Stomach (tissue), 9 donors: ENCODE results near the gene RAI14. TPM values are rescaled to one million over a fixed set of nuclear protein-coding genes. Genes with fewer than 3 reads are reported as not detected.

Experiments used
- DNase-seq, 2 donors: peaks; one replicate each; pipeline versions ENCODE4 v3.0.0 to v3.0.0-alpha.2; 2013 to 2019
- H3K27ac ChIP-seq, 5 donors: fragments of 200-600 bp in 4 of 5; sonication (generic) in 4 of 5; one replicate each; pipeline ENCODE4 v1.5.1; 2013 to 2019; ENCODE audit warnings: mild to moderate bottlenecking in 1 of 5, moderate library complexity in 1 of 5
- H3K27me3 ChIP-seq, 3 donors: fragments of 200-600 bp; sonication (generic); one replicate each; pipeline ENCODE4 v1.5.1; 2017 to 2019; ENCODE audit warnings: mixed run types in 1 of 3
- H3K36me3 ChIP-seq, 4 donors: fragments of 200-600 bp; sonication (generic); 1 replicate in 3 of 4; 2 replicates in 1 of 4; pipeline ENCODE4 v1.5.1; 2016 to 2019
- H3K4me1 ChIP-seq, 4 donors: fragments of 200-600 bp; sonication (generic); one replicate each; pipeline ENCODE4 v1.5.1; 2016 to 2019
- H3K4me3 ChIP-seq, 4 donors: fragments of 200-600 bp; sonication (generic) in 3 of 4; one replicate each; pipeline ENCODE4 v1.5.1; 2016 to 2019; ENCODE audit warnings: mild to moderate bottlenecking in 1 of 4
- H3K9me3 ChIP-seq, 4 donors: fragments of 200-600 bp; sonication (generic); one replicate each; pipeline ENCODE4 v1.5.1; 2016 to 2019
- EP300 ChIP-seq: sonication (generic); formaldehyde crosslinking; IDR thresholded peaks from one replicate; pipeline ENCODE4 v1.6.1; 2017; ENCODE audit warnings: antibody characterized with exemption
- POLR2A ChIP-seq, 4 donors: fragments of 450-650 bp; IDR thresholded peaks; one replicate each; pipeline ENCODE4 v1.6.1; 2016; ENCODE audit warnings: antibody characterized with exemption in 4 of 4, control low read depth in 2 of 4, mild to moderate bottlenecking in 1 of 4, moderate library complexity in 1 of 4
- POLR2AphosphoS5 ChIP-seq, 3 donors: sonication (generic); formaldehyde crosslinking; IDR thresholded peaks; one replicate each; pipeline ENCODE4 v1.6.1; 2016; ENCODE audit warnings: antibody characterized with exemption in 3 of 3
- WGBS, 5 donors: extraction: QIAGEN DNeasy Blood & Tissue Kit in 3 of 5; methylation state at CpG; one replicate each; pipeline versions ENCODE4 v1.1.5 to v1.1.7; 2013 to 2018; 5-methylcytosine and 5-hydroxymethylcytosine counted together
- intact Hi-C: fragments of 100-400 bp; cut with DNase I; formaldehyde crosslinking; loops from one replicate; pipeline ENCODE4 v1.15.1; 2023; ENCODE audit warnings: low total_unique reads
- polyA plus RNA-seq, 3 donors: library from polyadenylated mRNA; stranded (reverse); fragments of 200-250 nt; gene quantifications; one replicate each; pipeline ENCODE4 v1.2.3, GENCODE V29; 2013
- total RNA-seq, 5 donors: library from RNA; depleted of rRNA; stranded (reverse); fragments of >200 nt; gene quantifications; one replicate each; pipeline versions ENCODE4 v1.1.0 to v1.2.3, GENCODE V29; 2014 to 2016
- TF ChIP-seq, protein P1 (sequence below), 7 experiments: fragments of 450-650 bp in 4 of 7; fragments of 200-600 bp in 3 of 7; sonication (generic) in 3 of 7; IDR thresholded peaks; one replicate each; pipeline ENCODE4 v1.5.1; 2016 to 2019; ENCODE audit warnings: antibody characterized with exemption in 7 of 7, control low read depth in 2 of 7, mild to moderate bottlenecking in 1 of 7
- donor health status: healthy with polysubstance abuse.
- donor health status: Bipolar disorder and iron deficiency.
- donor health status: healthy.

Gene RAI14
- total and polyA plus RNA-seq, 8 donors = 5.1 to 62.4 (median 24.1) TPM

DNA sequence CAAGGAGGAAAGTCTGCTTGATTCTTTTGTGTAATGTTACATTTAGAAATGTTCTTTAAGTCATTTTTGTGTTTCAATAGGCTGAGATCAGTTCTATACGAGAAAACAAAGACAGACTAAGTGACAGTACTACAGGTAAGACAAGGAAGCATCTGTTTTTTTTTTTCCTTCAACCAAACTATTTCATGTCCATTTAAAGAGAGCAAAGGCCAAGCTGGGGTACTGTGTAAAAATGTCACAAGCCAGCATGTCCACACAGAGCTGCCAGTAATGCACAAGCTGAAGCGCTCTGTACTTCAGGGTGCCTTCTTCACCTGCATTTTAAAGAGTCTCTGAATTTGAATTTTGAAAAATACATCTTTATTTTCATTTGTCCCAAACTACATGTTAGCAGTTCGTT lies 162.6 kb downstream of the RAI14 start:
- Histone ChIP-seq H3K36me3 (peaks cover 5 to 69% (median 49%) of the 10 kb centered on the region in 4 donors), H3K27me3 (no peaks in the 10 kb centered on the region), H3K4me3 (no peak overlapping the region), H3K27ac (no peak overlapping the region), H3K4me1 (no peaks in the 10 kb centered on the region), H3K9me3 (no peaks in the 10 kb centered on the region)
- WGBS, 5 donors = 81 to 93% (median 91%) methylated on average over 3 of the region's 3 CpGs
- TF ChIP-seq, protein P1, sequence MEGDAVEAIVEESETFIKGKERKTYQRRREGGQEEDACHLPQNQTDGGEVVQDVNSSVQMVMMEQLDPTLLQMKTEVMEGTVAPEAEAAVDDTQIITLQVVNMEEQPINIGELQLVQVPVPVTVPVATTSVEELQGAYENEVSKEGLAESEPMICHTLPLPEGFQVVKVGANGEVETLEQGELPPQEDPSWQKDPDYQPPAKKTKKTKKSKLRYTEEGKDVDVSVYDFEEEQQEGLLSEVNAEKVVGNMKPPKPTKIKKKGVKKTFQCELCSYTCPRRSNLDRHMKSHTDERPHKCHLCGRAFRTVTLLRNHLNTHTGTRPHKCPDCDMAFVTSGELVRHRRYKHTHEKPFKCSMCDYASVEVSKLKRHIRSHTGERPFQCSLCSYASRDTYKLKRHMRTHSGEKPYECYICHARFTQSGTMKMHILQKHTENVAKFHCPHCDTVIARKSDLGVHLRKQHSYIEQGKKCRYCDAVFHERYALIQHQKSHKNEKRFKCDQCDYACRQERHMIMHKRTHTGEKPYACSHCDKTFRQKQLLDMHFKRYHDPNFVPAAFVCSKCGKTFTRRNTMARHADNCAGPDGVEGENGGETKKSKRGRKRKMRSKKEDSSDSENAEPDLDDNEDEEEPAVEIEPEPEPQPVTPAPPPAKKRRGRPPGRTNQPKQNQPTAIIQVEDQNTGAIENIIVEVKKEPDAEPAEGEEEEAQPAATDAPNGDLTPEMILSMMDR (IDR thresholded peaks at IDR 0.05) = no peak
- intact Hi-C loops = no loop called here
- no peak for DNase-seq

- H3K36me3 ChIP-seq = peaks cover 8 to 75% (median 51%) of the 10 kb centered on the region in 4 donors
- WGBS, 5 donors = 88 to 95% (median 93%) methylated on average over 1 of the region's 1 CpG
- intact Hi-C loops = loop anchor here (10.0 kb wide), 1 partner anchor 1346 kb away; no protein-coding TSS in a partner anchor
- no peak overlapping the region for H3K27ac ChIP-seq
- no peaks in the 10 kb centered on the region for H3K4me1 ChIP-seq
- no peak for DNase-seq
- H3K4me3 ChIP-seq = no peak overlapping the region
- TF ChIP-seq POLR2AphosphoS5 (IDR thresholded peaks at IDR 0.05) (no peak), EP300 (no peak), POLR2A (IDR thresholded peaks at IDR 0.05) (no peak)
- TF ChIP-seq, protein P1 (IDR thresholded peaks at IDR 0.05) = no peak
- H3K9me3 ChIP-seq = no peaks in the 10 kb centered on the region
- no peaks in the 10 kb centered on the region for H3K27me3 ChIP-seq
These were observed 164.5 kb downstream of the RAI14 start for GRCh38 chr5:34820593-34820992.

GRCh38 chr5:34822956-34823715 lies 167.0 kb downstream of the RAI14 start:
- no peak for DNase-seq
- H3K27ac ChIP-seq = no peak overlapping the region
- no peaks in the 10 kb centered on the region for H3K4me1 ChIP-seq
- no peaks in the 10 kb centered on the region for H3K9me3 ChIP-seq
- 89 to 94% (median 93%) methylated on average over 8 of the region's 8 CpGs for WGBS, 5 donors
- peaks cover 15 to 89% (median 70%) of the 10 kb centered on the region in 4 donors for H3K36me3 ChIP-seq
- TF ChIP-seq POLR2AphosphoS5 (IDR thresholded peaks at IDR 0.05) = no peak
- no peak for TF ChIP-seq EP300
- TF ChIP-seq POLR2A (IDR thresholded peaks at IDR 0.05) = no peak
- TF ChIP-seq, protein P1 (IDR thresholded peaks at IDR 0.05) = no peak
- no peak overlapping the region for H3K4me3 ChIP-seq
- intact Hi-C loops = loop anchor here (10.0 kb wide), 1 partner anchor 1348 kb away; no protein-coding TSS in a partner anchor
- no peaks in the 10 kb centered on the region for H3K27me3 ChIP-seq

DNA sequence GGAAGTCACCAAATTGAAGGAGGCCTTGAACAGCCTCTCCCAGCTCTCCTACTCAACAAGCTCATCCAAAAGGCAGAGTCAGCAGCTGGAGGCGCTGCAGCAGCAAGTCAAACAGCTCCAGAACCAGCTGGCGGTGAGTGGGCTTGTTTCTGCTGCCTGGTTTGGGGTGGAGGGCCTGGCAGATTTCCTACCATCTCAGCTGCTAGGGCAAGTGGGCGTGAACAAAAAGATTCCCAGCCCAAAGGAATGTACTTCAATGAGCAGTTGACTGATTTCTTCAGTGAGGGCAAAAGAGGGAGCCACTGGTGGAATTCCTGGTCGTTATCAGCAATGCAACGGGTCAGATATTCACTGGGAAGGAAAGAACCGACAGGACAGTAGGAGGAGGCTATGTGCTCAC lies 170.2 kb downstream of the RAI14 start:
- intact Hi-C loops = loop anchor here (10.0 kb wide), 1 partner anchor 1352 kb away; no protein-coding TSS in a partner anchor

More for the DNA sequence above, 170.2 kb downstream of the RAI14 start:
- peaks cover 21 to 84% (median 79%) of the 10 kb centered on the region in 4 donors for H3K36me3 ChIP-seq
- no peaks in the 10 kb centered on the region for H3K27me3 ChIP-seq
- no peak overlapping the region for H3K27ac ChIP-seq
- TF ChIP-seq EP300 (no peak), POLR2A (IDR thresholded peaks at IDR 0.05) (no peak), POLR2AphosphoS5 (IDR thresholded peaks at IDR 0.05) (no peak)
- TF ChIP-seq, protein P1 (IDR thresholded peaks at IDR 0.05) = no peak
- no peak for DNase-seq
- no peaks in the 10 kb centered on the region for H3K4me1 ChIP-seq
- no peaks in the 10 kb centered on the region for H3K9me3 ChIP-seq
- H3K4me3 ChIP-seq = no peak overlapping the region
- 57 to 91% (median 72%) methylated on average over 6 of the region's 6 CpGs for WGBS, 5 donors
